Uterus (tissue), 4 donors: ENCODE results near the gene TOP3A. TPM values are rescaled to one million over a fixed set of nuclear protein-coding genes. Genes with fewer than 3 reads are reported as not detected.

Experiments used
- DNase-seq, 2 donors: peaks; one replicate each; pipeline ENCODE4 v3.0.0-alpha.2; 2019 to 2020
- H3K27ac ChIP-seq, 2 donors: fragments of 200-600 bp; sonication (generic); 1 replicate in 1 of 2; 2 replicates in 1 of 2; pipeline ENCODE4 v1.5.1; 2016 to 2018
- H3K27me3 ChIP-seq, 2 donors: fragments of 200-600 bp; sonication (generic); one replicate each; pipeline ENCODE4 v1.5.1; 2018 to 2019; ENCODE audit warnings: control low read depth in 1 of 2
- H3K36me3 ChIP-seq, 2 donors: fragments of 200-600 bp; sonication (generic); one replicate each; pipeline ENCODE4 v1.5.1; 2019; ENCODE audit warnings: control low read depth in 1 of 2
- H3K4me1 ChIP-seq, 2 donors: fragments of 200-600 bp; sonication (generic); one replicate each; pipeline ENCODE4 v1.5.1; 2018 to 2019; ENCODE audit warnings: control low read depth in 1 of 2
- H3K4me3 ChIP-seq, 2 donors: fragments of 200-600 bp; sonication (generic); 1 replicate in 1 of 2; 2 replicates in 1 of 2; pipeline ENCODE4 v1.5.1; 2018 to 2019; ENCODE audit warnings: mild to moderate bottlenecking in 1 of 2
- H3K9me3 ChIP-seq, 2 donors: fragments of 200-600 bp; sonication (generic); one replicate each; pipeline ENCODE4 v1.5.1; 2019; ENCODE audit warnings: control low read depth in 1 of 2
- POLR2A ChIP-seq, 2 donors: fragments of 450-650 bp; IDR thresholded peaks; one replicate each; pipeline ENCODE4 v1.6.1; 2016; ENCODE audit warnings: antibody characterized with exemption in 2 of 2, mild to moderate bottlenecking in 1 of 2, moderate library complexity in 1 of 2
- intact Hi-C: fragments of 100-400 bp; cut with DNase I; formaldehyde crosslinking; loops from one replicate; pipeline ENCODE4 v1.15.1; 2023; ENCODE audit warnings: low total_unique reads
- total RNA-seq, 4 donors: library from RNA; depleted of rRNA in 3 of 4; stranded (reverse); fragments of >200 nt in 3 of 4; gene quantifications; one replicate each; pipeline versions ENCODE4 v1.1.0 to v1.2.4, GENCODE V29; 2014 to 2023
- TF ChIP-seq, protein P1 (sequence below), 4 experiments: fragments of 200-600 bp in 2 of 4; fragments of 450-650 bp in 2 of 4; sonication (generic) in 2 of 4; IDR thresholded peaks; one replicate each; pipeline ENCODE4 v1.5.1; 2016 to 2019; ENCODE audit warnings: antibody characterized with exemption in 4 of 4, mild to moderate bottlenecking in 2 of 4, moderate library complexity in 1 of 4
- donor health status: DM: yes; HTN: yes; CAD: no.

TOP3A gene
- total RNA-seq, 4 donors from 2014 or later, result 28.9 to 89.7 (median 63.4) TPM

DNA sequence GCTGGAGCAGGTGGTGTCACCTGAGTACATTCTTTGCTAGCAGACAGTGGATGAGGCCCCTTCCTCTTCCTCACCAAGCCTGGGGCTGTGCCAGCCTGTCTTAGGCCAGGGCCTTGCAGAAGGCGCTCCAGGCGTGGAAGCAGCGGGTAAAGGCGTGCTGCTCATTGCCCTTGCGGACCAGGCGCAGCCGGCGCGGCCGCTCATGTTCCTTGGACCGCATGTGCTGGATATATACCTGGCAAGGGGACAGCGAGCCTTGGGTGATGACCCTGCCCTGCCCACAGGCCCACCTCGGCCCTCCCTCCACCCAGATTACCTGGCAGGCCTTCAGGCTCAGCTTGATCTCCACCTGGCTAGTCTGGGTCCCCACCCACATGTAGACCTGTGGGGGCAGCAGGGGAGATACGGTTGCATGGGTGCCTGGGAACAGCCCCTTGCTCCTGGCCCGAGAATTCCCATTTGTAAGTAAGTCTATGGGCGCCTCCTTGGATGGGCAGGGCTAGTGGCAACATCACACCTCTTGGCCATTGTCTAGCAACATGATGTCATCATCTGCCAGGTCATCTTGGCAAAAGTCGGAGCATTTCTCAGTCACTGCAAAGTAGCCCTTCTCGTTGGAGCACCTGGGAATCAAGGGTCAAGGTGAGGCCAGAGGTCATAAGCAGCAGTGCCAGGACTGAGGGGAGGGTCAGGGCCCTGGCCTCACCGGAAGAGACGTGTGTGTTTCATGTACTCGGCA is 69.6 kb downstream of the TOP3A start:
- no peaks in the 10 kb centered on the region for H3K27me3 ChIP-seq
- H3K9me3 ChIP-seq, result no peaks in the 10 kb centered on the region
- H3K4me1 ChIP-seq, result no peaks in the 10 kb centered on the region
- H3K27ac ChIP-seq, result no peak overlapping the region
- DNase-seq, result no peak
- intact Hi-C loops, result no loop called here
- H3K36me3 ChIP-seq, result no peaks in the 10 kb centered on the region
- no peak overlapping the region for H3K4me3 ChIP-seq
- TF ChIP-seq, protein P1, sequence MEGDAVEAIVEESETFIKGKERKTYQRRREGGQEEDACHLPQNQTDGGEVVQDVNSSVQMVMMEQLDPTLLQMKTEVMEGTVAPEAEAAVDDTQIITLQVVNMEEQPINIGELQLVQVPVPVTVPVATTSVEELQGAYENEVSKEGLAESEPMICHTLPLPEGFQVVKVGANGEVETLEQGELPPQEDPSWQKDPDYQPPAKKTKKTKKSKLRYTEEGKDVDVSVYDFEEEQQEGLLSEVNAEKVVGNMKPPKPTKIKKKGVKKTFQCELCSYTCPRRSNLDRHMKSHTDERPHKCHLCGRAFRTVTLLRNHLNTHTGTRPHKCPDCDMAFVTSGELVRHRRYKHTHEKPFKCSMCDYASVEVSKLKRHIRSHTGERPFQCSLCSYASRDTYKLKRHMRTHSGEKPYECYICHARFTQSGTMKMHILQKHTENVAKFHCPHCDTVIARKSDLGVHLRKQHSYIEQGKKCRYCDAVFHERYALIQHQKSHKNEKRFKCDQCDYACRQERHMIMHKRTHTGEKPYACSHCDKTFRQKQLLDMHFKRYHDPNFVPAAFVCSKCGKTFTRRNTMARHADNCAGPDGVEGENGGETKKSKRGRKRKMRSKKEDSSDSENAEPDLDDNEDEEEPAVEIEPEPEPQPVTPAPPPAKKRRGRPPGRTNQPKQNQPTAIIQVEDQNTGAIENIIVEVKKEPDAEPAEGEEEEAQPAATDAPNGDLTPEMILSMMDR (IDR thresholded peaks at IDR 0.05), result no peak

- H3K27me3 ChIP-seq, result no peaks in the 10 kb centered on the region
- no peak for DNase-seq
- intact Hi-C loops, result no loop called here
- no peaks in the 10 kb centered on the region for H3K36me3 ChIP-seq
- TF ChIP-seq, protein P1 (IDR thresholded peaks at IDR 0.05), result no peak
- TF ChIP-seq POLR2A (IDR thresholded peaks at IDR 0.05), result no peak
- no peak overlapping the region for H3K27ac ChIP-seq
- H3K4me3 ChIP-seq, result no peak overlapping the region
- no peaks in the 10 kb centered on the region for H3K4me1 ChIP-seq
- H3K9me3 ChIP-seq, result no peaks in the 10 kb centered on the region
Measured at GRCh38 chr17:18241229-18241871, 73.4 kb downstream of the TOP3A start.

GRCh38 chr17:18240449-18240848 is 74.3 kb downstream of the TOP3A start:
- Histone ChIP-seq H3K9me3 (no peaks in the 10 kb centered on the region), H3K4me3 (no peak overlapping the region), H3K36me3 (no peaks in the 10 kb centered on the region), H3K27me3 (no peaks in the 10 kb centered on the region), H3K4me1 (no peaks in the 10 kb centered on the region), H3K27ac (no peak overlapping the region)
- intact Hi-C loops, result no loop called here
- TF ChIP-seq, protein P1 (IDR thresholded peaks at IDR 0.05), result no peak
- TF ChIP-seq POLR2A (IDR thresholded peaks at IDR 0.05), result no peak
- no peak for DNase-seq

DNA sequence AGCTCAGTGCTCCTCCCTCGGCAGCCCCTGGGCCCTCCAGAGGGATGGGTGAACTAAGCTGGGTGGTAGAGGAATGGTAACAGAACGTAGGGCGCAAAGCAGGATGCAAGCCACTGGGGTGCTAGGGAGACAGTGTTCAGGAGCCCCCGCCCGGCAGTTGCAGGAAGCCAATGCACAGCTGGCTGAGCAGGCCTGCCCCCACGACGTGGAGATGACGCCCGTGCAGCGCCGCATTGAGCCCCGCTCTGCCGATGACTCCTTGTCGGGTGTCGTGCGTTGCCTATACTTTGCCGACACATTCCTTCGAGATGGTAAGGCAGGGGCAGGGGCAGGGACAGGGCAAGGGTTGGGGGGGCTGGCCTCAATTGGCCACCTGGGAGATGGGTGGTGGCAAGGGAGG is 76.5 kb downstream of the TOP3A start:
- intact Hi-C loops, result no loop called here
- no peaks in the 10 kb centered on the region for H3K36me3 ChIP-seq
- DNase-seq, result no peak

GRCh38 chr17:18237461-18237860 is 77.3 kb downstream of the TOP3A start:
- no peaks in the 10 kb centered on the region for H3K9me3 ChIP-seq
- H3K4me1 ChIP-seq, result no peaks in the 10 kb centered on the region
- no peak overlapping the region for H3K27ac ChIP-seq
- H3K4me3 ChIP-seq, result no peak overlapping the region
- intact Hi-C loops, result no loop called here
- TF ChIP-seq POLR2A (IDR thresholded peaks at IDR 0.05), result no peak
- TF ChIP-seq, protein P1 (IDR thresholded peaks at IDR 0.05), result no peak
- DNase-seq, result no peak
- no peaks in the 10 kb centered on the region for H3K27me3 ChIP-seq
- no peaks in the 10 kb centered on the region for H3K36me3 ChIP-seq

More for the DNA sequence above, 76.5 kb downstream of the TOP3A start:
- no peak for TF ChIP-seq POLR2A (IDR thresholded peaks at IDR 0.05)
- TF ChIP-seq, protein P1 (IDR thresholded peaks at IDR 0.05), result no peak
- Histone ChIP-seq H3K9me3 (no peaks in the 10 kb centered on the region), H3K4me1 (no peaks in the 10 kb centered on the region), H3K27me3 (no peaks in the 10 kb centered on the region), H3K27ac (no peak overlapping the region), H3K4me3 (no peak overlapping the region)
